Measurements from ENCODE around the gene PPP2R2C.

PPP2R2C gene

GRCh38 chr4:6475492-6476020 lies 3.1 kb upstream of the PPP2R2C start:
- no peak for DNase-seq (ENCODE audit: low read depth)
- H3K4me3 ChIP-seq (ENCODE audit: low read depth, low read length): no peak overlapping the region
- TF ChIP-seq CTCF (IDR thresholded peaks at IDR 0.05; ENCODE audit: control insufficient read depth, extremely low read depth, insufficient read depth): no peak

- no peak for TF ChIP-seq CTCF (IDR thresholded peaks at IDR 0.05; ENCODE audit: control insufficient read depth, extremely low read depth, insufficient read depth)
- DNase-seq (ENCODE audit: low read depth): no peak
- H3K4me3 ChIP-seq (ENCODE audit: low read depth, low read length): no peak overlapping the region
These were observed 2.5 kb upstream of the PPP2R2C start for GRCh38 chr4:6474705-6475457.

GRCh38 chr4:6474053-6474568 lies 1.7 kb upstream of the PPP2R2C start:
- TF ChIP-seq CTCF (IDR thresholded peaks at IDR 0.05; ENCODE audit: control insufficient read depth, extremely low read depth, insufficient read depth): peak; percentile 19; the same call in 1 of the 2 replicates
- no peak overlapping the region for H3K4me3 ChIP-seq (ENCODE audit: low read depth, low read length)
- DNase-seq (ENCODE audit: low read depth): no peak

DNA sequence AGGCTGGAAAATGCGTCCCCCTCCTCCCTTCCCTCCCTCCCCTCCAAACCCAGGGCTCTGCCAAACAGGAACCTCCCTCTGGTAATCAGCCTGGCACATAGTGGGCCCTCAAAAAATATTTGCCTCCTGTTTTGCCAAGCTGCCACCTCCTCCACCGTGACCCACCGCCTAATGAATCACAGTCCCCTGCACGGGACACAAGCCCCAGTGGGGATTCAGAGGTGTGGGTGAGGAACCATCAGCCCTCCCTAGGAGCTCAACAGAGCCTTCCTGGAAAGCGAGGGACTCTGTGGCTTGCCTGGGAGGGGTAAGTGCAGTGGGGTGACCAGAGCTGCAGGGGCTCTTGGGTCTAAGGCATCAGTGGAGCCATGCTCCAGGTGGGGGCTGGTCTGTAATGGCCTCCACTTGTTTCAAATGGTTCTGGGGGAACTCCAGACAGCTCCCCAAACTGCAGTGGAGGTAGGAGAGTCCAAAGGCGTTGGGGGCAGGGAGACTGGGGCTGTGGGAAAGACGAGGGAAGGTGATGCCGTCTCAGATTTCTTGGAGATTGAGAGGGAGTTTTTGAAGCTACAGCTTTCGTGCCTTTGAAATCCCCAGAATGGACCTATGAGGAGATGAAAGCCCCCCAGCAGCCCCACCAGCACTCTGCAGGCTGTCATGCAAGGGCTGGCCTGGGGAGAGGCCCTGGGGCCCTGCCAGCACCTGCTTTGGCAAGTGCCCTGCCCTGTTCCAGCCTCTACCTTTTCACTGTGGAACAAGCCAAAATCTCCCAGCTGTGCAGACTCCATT lies 1.0 kb upstream of the PPP2R2C start:
- DNase-seq (ENCODE audit: low read depth): no peak
- H3K4me3 ChIP-seq (ENCODE audit: low read depth, low read length): no peak overlapping the region
- TF ChIP-seq CTCF (IDR thresholded peaks at IDR 0.05; ENCODE audit: control insufficient read depth, extremely low read depth, insufficient read depth): no peak

DNA sequence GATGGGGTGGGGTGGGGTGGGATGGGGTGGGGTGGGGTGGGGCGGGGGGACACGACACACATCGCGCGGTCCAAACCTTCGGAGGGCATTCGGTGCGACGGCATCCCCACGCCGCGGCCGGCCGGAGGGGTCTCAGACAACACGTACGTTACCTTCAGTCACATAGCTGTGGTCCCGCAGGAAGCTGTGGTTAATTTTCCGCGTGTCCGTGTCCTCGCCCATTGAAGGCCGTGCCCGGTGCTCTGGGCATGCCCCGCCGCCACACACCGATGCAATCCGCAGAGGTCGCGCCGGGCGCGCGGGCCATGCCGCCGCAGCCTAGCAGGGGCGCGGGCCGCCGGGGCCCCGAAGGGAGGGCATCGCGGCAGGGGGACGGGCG lies 417 bp downstream of the PPP2R2C start:
- no peak for DNase-seq (ENCODE audit: low read depth)
- H3K4me3 ChIP-seq (ENCODE audit: low read depth, low read length): peak overlapping the region; percentile 63

More for the DNA sequence above, 417 bp downstream of the PPP2R2C start:
- no peak for TF ChIP-seq CTCF (IDR thresholded peaks at IDR 0.05; ENCODE audit: control insufficient read depth, extremely low read depth, insufficient read depth)
